ENCODE results near the gene PRKCE. TPM values are rescaled to one million over a fixed set of nuclear protein-coding genes. Genes with fewer than 3 reads are reported as not detected.

PRKCE gene
- total and polyA plus RNA-seq, 2 of the 8 experiments (the other 6 are each of a cell fraction or from before 2014, with no cell fraction given): 0.54 to 2.1 TPM

DNA sequence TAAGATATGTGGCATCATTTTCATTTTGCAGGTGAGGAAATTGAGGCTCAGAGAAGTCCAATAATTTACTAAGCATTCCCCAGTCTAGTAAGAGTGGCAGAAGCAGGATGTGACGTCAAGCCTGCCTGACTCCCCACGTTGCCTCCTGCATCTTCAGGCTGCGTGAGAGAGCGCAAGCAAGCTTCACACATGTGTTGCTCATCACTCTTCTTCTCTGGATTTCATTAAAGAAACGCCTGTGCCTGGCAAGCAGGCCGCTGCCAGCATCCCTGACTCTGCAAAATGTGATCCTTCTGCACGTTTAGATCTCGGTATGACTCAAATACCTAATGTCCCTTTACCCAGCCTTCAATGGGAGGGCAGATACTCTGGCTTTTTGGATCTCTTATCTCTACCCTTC lies 96.8 kb downstream of the PRKCE start:
- no peak for FAIRE-seq
- no peak overlapping the region for H3K9ac ChIP-seq (replicated peaks in 1 of 4; ENCODE audit: extremely low read depth in 1 of 4, low read depth in 3 of 4, low read length in 3 of 4)

More for the DNA sequence above, 96.8 kb downstream of the PRKCE start:
- no peak overlapping the region for H4K91ac ChIP-seq (replicated peaks; ENCODE audit: insufficient read length, low read length)
- no peak overlapping the region for H2AK5ac ChIP-seq (ENCODE audit: low read depth, low read length)
- H3K23ac ChIP-seq (ENCODE audit: insufficient read length): no peak overlapping the region
- no peaks in the 10 kb centered on the region for H3K36me3 ChIP-seq (ENCODE audit: control insufficient read depth in 2 of 4, insufficient read depth in 4 of 4, low read length in 3 of 4)
- H3K27me3 ChIP-seq (replicated peaks in 1 of 4; ENCODE audit: control insufficient read depth in 3 of 4, extremely low read depth in 1 of 4, insufficient read depth in 3 of 4, low read length in 3 of 4): no peaks in the 10 kb centered on the region
- H3K56ac ChIP-seq (replicated peaks; ENCODE audit: insufficient read length, low read depth, low read length): no peak overlapping the region
- H2BK15ac ChIP-seq (ENCODE audit: low read length): no peak overlapping the region
- H2BK12ac ChIP-seq (ENCODE audit: low read depth, low read length): no peak overlapping the region
- no peaks in the 10 kb centered on the region for H3K4me1 ChIP-seq (replicated peaks in 1 of 4; ENCODE audit: control insufficient read depth in 3 of 4, insufficient read depth in 4 of 4, low read length in 3 of 4)
- no peak overlapping the region for H2BK120ac ChIP-seq (replicated peaks; ENCODE audit: low read depth, low read length)
- H3K14ac ChIP-seq (ENCODE audit: insufficient read length): no peak overlapping the region
- POLR2A ChIA-PET (ENCODE audit: partially characterized antibody): no interaction called here
- H3K4me3 ChIP-seq (ENCODE audit: extremely low read depth in 1 of 4, insufficient read depth in 2 of 4, low read depth in 3 of 4, low read length in 4 of 4): no peak overlapping the region
- no peak overlapping the region for H3K27ac ChIP-seq (ENCODE audit: low read depth, low read length)
- H2BK20ac ChIP-seq (ENCODE audit: low read length): no peak overlapping the region
- no peaks in the 10 kb centered on the region for H3K23me2 ChIP-seq (ENCODE audit: low read depth, low read length)
- no peak overlapping the region for H4K5ac ChIP-seq (ENCODE audit: insufficient read length, low read depth, low read length)
- no peaks in the 10 kb centered on the region for H4K20me1 ChIP-seq (replicated peaks in 1 of 2; ENCODE audit: control insufficient read depth in 1 of 2, insufficient read depth in 2 of 2, low read length in 2 of 2)
- no peak for DNase-seq (ENCODE audit: low read depth in 1 of 2, low spot score in 2 of 2)
- no peaks in the 10 kb centered on the region for H3K79me2 ChIP-seq (ENCODE audit: control insufficient read depth in 1 of 2, insufficient read depth in 2 of 2, low read length in 2 of 2)
- no peak overlapping the region for H2AFZ ChIP-seq (ENCODE audit: low read length)
- H3K9me3 ChIP-seq (ENCODE audit: insufficient read depth in 2 of 2, low read depth in 1 of 2, low read length in 1 of 2): peaks cover 2 to 4% of the 10 kb centered on the region in 2 experiments; a peak in 2 of 4 replicates
- H3K79me1 ChIP-seq (ENCODE audit: low read depth, low read length): no peaks in the 10 kb centered on the region
- H3K4ac ChIP-seq (replicated peaks; ENCODE audit: insufficient read length, low read depth, low read length): no peak overlapping the region
- H2BK5ac ChIP-seq (ENCODE audit: low read depth, low read length): no peak overlapping the region
- TF ChIP-seq TCF12 (IDR thresholded peaks at IDR 0.05; ENCODE audit: low read depth, low read length) (no peak), SRF (IDR thresholded peaks at IDR 0.05; ENCODE audit: low read depth, low read length) (no peak)
- CTCF ChIA-PET (ENCODE audit: partially characterized antibody): no interaction called here
- H4K8ac ChIP-seq (ENCODE audit: extremely low read depth, insufficient read depth, low read length): no peak overlapping the region
- H3K18ac ChIP-seq (ENCODE audit: extremely low read depth, low read length): no peak overlapping the region
- WGBS, 2 experiments (ENCODE audit: extremely low coverage in 1 of 2, insufficient coverage in 1 of 2, insufficient read length in 1 of 2, insufficient replicate concordance in 2 of 2, low coverage in 1 of 2, low lambda C conversion rate in 2 of 2, missing lambda C conversion rate in 1 of 2): 90% methylated on average over 8 of the region's 8 CpGs; no CpG with 5 or more reads in 1 of the 2 experiments
- H3K4me2 ChIP-seq (ENCODE audit: insufficient read depth in 1 of 2, low read depth in 2 of 2, low read length in 2 of 2): no peak overlapping the region
